HG03025 (cell line): ENCODE results near the gene RUVBL1.

ENCODE experiments used
- ATAC-seq: cut with Tn5 transposase; IDR thresholded peaks from one replicate; pipeline ENCODE4 v1.9.1; 2021; ENCODE audit warnings: mild to moderate bottlenecking, moderate library complexity; ENCODE audit not compliant: unreplicated experiment, low FRiP score

Gene RUVBL1

DNA sequence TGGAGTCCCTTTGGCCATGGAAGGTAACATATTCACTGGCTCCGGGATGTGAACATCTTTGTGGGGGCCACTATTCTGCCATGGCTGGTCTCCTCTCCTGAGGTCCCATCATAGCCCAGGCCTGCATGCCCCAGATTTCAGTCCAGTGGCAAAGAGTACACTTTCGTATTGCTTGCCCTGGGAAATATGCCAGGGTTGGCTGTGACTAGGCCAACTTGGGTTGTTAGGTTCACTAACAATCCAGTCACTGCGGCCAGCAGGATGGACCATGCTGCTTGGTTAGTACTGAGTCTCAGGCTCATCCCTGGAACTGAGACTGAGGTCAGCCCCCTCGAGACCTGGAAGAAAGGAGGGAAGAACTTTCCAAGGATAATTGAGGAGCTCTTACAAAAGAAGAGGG is 19.9 kb upstream of the RUVBL1 start:
- no peak for ATAC-seq

DNA sequence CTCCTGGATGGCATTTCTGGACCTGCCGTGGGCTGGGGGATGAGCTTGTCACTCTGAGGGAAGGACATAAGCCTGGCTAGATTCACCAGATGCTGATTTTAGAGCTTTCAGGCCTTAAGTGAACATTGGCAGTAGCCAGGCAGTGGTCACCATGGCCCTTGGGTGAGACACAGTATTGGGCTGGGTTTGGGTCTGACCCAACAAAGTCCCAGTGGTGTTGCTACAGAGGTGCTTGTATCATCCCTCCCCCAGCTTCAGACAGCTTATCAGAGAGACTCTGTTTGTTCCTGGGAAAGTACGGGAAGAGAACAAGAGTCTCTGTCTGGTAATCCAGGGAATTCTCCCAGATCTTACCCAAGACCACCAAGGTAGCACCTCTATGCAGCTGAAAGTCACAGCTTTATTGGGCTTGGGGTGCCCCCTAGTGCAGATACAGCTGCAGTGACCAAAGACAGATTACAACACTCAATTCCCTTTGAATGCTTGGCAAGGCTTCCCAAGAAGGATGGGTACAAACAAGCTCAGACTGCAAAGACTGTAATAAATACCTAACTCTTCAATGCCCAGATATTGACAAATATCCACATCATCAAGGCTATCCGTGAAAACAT is 9.8 kb upstream of the RUVBL1 start:
- ATAC-seq: no peak

DNA sequence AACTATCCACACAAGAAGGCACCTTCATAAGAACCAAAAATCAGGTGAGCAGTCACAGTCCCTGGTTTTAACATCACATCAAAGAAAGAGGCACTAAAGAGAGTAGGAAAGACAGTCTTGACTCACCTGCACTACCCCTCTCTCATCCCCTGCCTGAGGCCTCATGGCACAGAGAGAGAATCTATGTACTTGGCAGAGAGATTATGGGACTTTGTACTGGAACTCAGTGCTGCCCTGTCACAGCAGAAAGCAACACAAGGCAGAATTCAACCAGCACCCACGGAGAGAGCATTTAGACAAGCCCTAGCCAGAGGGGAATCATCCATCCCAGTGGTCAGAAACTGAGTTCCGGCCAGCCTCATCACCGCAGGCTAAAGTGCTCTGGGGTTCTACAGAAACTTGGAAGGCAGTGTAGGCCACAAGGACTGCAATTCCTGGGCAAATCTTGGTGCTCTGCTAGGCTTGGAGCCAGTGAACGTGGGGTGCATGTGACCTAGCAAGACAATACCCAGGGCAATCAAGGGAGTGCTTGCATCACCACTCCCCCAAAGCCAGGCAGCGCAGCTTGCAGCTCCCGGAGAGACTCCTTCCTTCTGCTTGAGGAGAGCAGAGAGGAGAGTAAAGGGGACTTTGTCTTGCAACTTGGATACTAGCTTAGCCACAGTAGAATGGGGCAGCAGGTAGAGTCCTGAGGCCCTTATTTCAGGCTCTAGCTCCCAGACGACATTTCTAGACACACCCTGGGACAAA is 8.5 kb upstream of the RUVBL1 start:
- no peak for ATAC-seq

DNA sequence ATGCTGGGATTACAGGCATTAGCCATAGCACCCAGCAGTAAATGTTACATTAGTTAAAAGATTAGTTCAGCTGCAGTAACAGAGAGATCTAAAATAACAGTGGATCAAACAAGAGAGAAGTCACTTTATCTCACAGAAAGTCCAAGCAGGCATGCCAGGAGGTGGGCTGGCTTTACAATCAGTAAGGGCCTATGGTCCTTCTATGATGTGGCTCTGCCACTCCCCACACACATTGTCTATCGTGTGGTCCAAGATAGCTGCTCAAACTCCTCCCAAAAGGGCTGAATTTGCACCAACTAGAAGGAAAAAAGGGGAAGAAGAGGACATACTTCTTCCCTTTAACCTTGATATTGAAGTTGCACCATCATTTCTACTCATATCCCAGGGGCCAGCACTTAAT is 4.6 kb upstream of the RUVBL1 start:
- ATAC-seq: no peak

DNA sequence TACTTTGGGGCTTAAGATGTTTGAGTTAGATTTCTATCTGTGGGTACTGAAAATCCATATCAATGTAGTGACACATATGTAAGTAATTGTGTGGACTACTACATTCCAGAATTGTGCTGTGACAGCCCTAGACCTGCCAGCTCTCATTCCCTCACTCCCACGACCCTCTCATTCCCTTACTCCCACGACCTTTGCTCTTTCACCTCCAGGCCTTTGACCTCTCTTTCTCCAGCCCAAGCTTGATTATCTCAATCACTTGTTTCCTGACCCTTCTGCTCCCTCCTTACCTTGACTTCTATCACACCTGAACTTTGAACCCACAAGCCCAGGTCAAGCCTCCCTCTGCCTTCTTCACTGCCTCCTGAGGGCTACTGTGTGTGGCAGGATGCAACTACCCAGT is 3.6 kb upstream of the RUVBL1 start:
- no peak for ATAC-seq

DNA sequence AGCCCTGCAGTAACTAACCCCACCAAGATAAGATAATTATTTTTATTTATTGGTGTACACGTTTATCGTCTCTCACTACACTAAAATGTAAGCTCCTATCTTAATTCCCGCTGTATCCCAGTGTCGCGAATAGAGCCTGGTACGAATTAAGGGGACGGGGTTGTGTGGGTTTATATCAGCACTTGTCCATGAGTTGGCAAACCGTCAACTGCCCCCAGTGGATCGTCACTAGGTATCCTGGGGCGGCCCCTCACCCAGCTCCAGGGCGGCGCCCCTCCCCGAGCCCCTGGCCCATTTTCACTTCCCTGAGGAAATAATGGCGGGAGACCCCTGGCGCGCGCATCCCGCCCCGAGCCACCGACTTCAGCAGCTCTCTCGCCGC is 465 bp downstream of the RUVBL1 start:
- no peak for ATAC-seq

DNA sequence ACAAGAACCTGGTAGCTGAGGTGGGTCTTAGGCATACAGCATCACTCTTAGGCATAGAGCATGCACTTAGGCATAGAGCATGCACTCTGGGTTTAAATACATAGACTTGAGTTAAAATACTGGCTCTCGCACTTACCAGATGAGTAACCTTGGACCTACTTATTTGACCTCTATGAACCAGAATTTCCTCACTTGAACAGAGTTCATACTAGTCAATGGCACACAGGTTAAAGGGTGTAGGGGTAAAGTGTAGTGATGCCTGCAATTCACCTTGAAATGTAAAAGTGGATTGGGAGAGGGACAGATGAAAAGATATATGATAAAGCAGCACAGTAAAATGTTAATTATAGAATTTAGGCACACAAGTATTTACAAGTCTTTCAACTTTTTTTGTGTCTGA is 1.6 kb downstream of the RUVBL1 start:
- ATAC-seq: no peak

DNA sequence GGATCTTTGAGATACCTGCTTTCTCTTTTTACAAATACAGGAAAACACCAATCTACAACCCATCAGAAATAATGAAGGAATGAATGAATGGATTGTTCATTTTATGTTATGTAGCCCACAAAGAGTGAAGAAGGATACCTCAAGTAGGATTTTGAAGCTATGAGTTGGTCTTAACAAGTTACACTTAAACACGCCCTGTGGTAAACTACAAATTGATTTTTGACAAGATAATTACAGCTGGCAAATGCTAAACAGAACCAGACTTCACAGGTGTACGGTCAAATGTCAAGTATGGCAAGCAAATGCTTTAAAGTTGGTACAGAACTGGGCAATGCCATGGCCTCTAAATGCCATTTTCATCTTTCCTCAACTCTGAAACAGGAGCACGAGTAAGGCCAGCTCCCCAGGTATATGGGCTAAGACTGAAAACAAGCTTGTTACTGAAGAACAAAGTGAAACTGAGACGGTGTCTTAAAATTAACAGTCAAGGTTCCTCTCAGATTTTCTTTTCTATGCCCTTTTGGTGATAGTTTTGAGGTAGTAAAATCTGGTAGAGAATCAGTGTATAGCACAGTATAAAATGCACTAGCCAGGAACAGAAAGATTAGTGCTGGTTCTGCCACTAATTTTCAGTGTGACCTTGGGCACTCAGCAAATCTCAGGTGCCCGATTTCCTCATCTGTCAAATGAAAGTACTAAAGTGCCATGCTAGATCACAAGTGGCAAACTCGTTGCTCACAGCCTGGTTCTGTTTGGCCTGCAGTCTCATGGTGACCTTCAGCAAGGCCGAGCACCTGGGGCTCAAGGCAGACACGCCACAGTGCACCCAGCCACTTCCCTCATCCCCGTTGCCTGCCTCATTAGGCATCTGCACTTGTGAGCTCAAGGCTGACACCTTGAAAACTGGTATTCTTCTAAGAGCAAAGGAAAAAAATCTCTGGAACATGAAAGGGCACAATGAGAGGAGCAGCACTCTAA is 9.5 kb downstream of the RUVBL1 start:
- ATAC-seq: no peak

DNA sequence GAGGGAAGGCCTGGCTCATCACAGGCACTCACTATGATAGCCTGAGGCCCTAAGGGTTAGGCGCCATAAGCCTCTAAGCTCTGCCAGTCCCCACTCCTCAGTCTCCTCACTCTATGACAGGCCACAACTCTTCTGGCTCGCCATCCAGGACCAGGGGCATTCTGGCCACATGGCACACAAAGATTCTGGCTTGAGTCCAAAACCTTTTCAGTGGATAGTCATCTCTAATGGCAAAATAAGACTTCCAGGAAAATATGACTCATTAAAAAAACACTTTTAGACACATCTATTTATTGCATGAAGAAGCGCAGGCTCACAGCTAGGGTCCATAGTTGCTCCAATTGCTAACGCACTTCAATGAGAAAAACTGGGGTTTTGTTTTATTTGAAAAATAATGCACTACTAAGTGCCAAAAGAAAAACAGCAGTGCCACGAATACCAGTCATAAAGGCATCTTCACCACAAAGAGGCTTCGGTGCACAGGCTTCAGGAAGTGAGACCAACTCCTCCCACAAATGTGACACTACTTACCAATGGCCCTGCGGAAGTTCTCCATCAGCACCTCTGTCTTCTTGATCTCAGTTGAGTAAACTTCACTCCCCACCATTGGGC is 11.1 kb downstream of the RUVBL1 start:
- ATAC-seq: no peak

DNA sequence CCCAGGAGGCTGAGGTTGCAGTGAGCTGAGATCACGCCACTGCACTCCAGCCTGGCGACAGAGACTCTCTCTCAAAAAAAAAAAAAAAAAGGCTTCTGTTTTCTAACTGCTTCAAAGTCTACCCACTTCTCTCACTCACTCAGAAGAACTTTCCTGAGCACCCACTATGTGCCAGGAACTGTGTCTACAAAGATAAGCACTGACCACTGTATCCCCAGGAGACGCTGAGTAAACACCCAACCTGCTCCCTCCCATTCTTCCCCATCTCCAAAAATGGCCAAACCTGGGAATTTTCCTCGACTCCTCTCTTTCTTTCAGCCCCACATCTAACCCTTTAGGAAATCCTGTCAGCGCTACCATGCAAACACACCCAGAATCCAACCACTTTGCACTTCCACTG is 12.5 kb downstream of the RUVBL1 start:
- no peak for ATAC-seq

DNA sequence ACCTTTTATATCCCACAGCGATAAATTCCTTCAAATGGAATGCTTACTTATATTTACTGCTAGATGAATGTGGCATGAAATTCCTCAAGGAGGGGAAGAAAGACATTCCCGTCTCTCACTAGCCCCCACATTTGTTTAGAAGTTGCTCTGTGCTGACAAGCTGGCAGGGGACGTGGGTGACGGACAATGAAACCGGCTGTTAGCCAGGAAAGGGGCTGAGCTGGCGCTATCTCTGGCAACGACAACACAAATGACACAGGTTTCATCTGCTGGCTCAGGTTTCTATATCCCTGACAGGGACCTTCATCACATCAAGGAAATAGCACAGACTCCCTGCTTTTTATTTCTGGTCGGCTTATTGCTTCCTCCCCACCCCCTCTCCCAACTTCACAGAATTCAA is 15.8 kb downstream of the RUVBL1 start:
- ATAC-seq: no peak

DNA sequence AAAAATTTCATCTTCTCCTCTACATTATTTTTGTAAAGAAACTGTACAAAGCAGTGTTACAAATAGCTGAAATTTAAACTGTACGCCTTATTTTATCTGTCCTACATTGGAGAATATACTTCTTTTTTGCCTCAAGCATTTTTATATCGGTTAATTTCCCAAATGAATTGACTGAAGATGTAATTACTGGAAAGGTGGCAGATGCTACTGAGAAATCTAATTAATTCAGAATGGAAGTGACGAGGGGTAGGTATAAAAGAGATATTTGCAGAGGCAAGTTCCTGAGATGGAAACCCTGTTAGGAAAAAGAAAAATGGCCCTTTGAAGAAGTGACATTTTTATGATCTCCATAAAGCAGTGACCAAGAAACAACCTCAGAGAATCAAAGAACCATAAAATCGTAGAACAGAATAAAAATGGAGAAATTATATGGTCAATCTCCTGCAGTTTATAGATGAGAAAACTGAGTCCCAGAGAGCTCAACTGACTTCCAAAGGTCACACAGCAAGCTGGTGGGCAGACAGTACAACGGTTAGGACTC is 20.4 kb downstream of the RUVBL1 start:
- ATAC-seq: no peak

DNA sequence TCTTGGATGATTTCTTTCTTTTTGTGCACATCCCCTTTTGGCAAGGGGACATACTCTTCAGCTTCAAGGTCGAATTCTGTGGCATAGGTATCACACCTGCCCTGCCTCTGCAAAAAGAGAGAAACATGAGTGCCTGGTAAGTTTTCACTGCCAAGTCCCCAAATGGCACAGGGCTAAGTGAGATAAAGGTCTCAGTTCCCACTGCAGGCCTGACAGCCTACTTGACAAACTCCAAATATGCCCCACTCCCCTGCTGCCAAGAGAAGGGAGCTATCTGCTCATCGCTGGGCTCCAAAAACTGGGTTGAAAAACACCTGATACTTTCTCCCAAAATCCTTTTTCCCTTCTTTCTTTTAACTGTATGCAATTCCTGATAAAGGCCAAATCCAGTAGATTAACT is 23.0 kb downstream of the RUVBL1 start:
- no peak for ATAC-seq

DNA sequence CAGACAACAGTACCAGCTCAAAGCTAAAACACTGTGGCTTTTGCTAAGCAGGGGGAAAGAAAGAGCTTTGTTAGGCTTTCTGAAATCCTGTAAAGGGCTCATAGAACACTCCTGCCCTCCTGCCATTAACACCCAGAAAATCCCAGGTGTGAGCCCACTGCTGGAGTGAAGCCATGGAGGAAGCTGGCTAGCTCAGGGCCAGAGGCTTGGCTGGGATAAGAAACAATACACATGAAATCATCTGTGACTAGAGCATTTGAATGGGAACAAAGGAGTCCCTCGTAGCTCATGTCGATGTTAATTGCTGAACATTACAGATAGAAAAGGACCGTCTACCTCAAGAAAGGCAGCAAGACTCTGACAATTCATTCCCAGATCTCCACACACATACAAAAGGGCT is 23.5 kb downstream of the RUVBL1 start:
- ATAC-seq: no peak

DNA sequence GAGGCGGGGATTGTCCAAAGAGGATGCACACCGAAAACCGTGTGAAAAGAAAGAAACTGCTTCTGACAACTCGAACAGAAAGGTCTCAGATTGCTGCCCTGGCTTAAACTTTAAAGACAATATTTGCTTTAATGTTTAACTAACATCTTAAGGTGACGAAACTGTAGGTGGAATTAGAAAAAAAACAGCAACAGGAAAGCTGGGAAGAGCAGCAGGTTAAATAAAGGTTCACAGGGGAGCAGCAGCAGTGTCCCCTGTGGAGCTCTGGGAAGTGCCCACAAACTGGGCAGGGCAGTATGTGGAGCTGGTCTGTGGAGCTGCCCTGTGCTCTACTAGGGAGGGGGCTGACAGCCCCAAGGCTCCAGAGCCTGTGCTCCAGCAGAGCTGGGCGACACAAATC is 25.4 kb downstream of the RUVBL1 start:
- no peak for ATAC-seq

DNA sequence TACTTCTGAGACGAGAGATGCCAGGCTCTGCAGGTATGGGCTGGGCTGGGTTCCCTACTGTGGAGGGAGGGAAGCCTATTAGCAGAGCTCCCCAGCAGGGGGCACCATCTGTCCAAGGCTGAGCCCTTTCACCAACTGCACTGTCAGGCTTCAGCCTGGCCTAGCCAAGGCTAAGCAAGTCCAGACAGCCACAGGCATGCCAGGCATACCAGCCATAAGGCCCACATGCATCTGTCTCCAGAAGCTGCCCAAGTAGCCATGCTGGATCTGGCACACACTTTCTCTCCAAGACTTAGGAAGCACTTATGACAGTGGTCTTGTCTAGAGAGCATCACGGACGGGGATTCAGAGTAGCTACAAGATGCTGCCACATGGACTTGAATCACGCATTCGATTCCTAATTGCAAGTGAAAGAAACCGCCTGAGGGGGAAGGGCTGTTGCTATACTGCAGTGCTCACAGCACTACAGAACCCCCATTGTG is 28.3 kb downstream of the RUVBL1 start:
- peak; percentile 67 for ATAC-seq

DNA sequence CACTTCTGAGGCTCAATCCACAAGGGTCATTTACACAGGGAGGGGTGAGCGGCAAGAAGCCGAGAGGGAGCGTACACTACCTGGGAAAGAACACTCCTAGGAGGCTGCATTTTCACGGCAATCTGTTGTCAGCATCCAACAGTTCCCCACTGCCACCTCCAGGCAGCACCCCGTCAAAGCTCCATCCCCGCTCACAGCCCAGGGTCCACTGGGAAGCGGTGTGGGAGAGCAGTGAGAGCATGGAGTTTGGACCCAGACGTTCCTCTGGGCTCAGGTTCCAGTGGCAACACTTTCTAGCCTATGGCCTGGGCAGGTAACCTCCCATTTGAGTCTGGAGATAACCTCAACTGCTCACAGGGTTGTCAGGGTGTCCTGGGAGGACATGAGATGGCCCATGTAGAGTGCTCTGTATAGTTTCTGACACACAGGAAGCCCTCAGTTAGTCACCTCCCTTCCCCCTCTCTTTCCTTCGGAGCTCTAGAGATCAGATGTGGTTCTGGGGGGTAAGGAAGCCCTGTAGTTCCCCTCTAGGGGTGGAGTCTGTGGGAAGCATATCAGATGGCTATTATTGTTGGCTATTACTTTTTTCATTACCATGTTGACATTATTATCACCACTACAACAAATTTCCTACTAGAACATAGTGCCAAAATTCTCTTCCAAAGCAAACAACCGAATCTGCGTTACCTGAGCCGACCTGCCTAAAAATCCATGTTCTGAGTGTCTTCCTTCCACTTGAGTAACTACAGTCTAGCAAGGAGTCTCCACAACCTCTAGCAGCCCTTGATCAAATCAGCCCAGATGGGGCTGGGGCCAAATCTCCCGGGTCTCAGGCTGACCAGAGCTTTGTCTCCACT is 29.1 kb downstream of the RUVBL1 start:
- ATAC-seq: no peak

DNA sequence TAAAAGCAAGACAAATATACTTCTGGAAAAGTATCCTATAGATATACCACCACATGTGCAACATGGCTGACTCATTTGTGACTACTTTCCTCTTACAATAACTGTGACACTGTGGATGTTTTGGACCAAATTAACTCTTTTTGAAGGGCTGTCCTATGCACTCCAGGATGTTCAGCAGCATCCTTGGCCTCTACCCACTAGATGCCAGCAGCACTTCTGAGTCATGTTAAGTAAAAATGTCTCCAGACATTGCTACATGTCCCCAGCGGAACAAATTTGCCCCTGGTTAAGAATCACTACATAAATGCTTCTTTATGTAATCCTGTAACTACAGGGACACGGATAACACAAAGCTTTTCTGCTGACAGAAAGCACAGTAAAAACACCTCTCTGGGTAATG is 32.0 kb downstream of the RUVBL1 start:
- ATAC-seq: no peak

DNA sequence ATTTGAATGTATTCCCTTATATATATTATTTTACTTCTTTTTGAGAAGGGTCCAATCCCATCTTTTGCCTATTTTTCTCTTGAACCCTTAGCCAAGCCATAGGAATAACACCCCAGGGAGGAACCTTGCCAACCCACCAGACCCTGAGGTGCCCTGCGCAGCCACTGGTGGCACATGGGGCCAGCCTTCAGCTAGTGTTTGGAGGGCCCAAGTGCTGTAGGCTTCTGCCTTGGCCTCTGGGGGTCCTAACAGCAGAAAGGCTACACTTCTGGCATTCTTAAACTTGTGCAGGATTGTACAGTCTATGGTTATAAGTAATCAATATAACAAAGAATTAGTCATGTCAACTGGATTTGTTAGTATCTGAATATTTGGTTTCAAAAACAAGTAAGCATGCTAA is 34.5 kb downstream of the RUVBL1 start:
- no peak for ATAC-seq

DNA sequence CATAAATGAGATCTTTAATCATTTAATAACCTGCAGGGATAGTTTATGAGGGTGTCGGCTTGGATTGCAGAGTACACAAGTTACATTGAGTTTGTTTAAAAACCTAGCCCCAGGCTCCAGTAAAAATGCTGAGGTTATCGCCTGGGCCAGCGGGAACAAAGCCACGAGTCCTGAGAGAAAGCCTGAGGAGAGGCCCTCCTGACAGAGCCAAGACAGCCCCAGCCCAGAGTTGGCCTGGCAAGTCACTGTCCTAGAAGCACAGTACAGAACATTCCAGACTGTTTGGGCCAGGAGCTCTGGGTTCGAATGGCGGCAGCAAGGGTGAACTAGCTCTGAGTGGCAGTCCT is 39.0 kb downstream of the RUVBL1 start:
- no peak for ATAC-seq
